ENCODE measurements around the gene SEMA6A. TPM values are rescaled to one million over a fixed set of nuclear protein-coding genes. Genes with fewer than 3 reads are reported as not detected.

Gene SEMA6A
- polyA plus RNA-seq, 1 donor (not counting 4 experiments of a cell fraction or from before 2014, with no cell fraction given): 0.68 TPM

DNA sequence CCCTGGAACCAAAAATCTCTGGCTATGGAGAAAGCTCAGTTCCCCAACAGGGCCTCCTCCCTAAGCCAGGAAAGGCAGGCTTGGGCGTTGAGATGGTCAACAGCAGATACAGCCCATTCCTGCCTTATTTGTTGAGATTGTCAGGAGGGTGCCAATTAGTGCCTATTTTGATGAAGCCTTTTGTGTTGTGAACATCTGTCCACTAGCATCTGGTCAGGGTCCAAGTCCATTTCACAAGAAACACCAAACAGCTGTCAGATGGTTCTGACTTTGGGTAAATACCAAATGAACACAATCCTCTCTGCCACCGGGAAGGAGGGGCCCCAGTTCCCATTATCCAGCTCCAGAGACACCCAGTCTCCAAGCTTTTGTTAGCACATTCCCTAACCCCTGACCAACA, 19.9 kb downstream of the SEMA6A start:
- Histone ChIP-seq H3K27me3 (ENCODE audit: control insufficient read depth, extremely low read depth, insufficient read depth, low read length) (no peaks in the 10 kb centered on the region), H4K20me1 (ENCODE audit: control insufficient read depth, extremely low read depth, insufficient read depth, low read length) (no peaks in the 10 kb centered on the region), H3K79me2 (ENCODE audit: control insufficient read depth, insufficient read depth, low read length) (no peaks in the 10 kb centered on the region), H3K4me3 (ENCODE audit: control insufficient read depth in 2 of 3, extremely low read depth in 1 of 3, insufficient read depth in 2 of 3, low read depth in 1 of 3, low read length in 3 of 3) (no peak overlapping the region), H3K9me3 (ENCODE audit: control insufficient read depth, low read depth, low read length) (no peaks in the 10 kb centered on the region), H3K4me1 (ENCODE audit: control insufficient read depth, extremely low read depth, insufficient read depth, low read length) (no peaks in the 10 kb centered on the region), H3K36me3 (ENCODE audit: control insufficient read depth in 2 of 2, extremely low read depth in 1 of 2, insufficient read depth in 2 of 2, low read length in 2 of 2) (no peaks in the 10 kb centered on the region), H3K27ac (ENCODE audit: control insufficient read depth, insufficient read depth, low read length) (no peak overlapping the region), H3K9ac (ENCODE audit: control insufficient read depth, extremely low read depth, insufficient read depth, low read length) (no peak overlapping the region), H2AFZ (ENCODE audit: control insufficient read depth, low read length) (no peak overlapping the region), H3K4me2 (ENCODE audit: control insufficient read depth, extremely low read depth, insufficient read depth, low read depth, low read length) (no peak overlapping the region), H3K9me1 (ENCODE audit: control insufficient read depth, extremely low read depth, insufficient read depth, low read length) (no peaks in the 10 kb centered on the region)
- dilution Hi-C loops (cut with MboI; ENCODE audit: extremely low pct_ligation_motif_present, low sequenced_read_pairs): no loop called here
- FAIRE-seq: no peak
- no peak for DNase-seq (ENCODE audit: low read depth, low spot score)
- no peak for TF ChIP-seq EZH2 (IDR thresholded peaks at IDR 0.05; ENCODE audit: low read length)
- TF ChIP-seq, protein P1, sequence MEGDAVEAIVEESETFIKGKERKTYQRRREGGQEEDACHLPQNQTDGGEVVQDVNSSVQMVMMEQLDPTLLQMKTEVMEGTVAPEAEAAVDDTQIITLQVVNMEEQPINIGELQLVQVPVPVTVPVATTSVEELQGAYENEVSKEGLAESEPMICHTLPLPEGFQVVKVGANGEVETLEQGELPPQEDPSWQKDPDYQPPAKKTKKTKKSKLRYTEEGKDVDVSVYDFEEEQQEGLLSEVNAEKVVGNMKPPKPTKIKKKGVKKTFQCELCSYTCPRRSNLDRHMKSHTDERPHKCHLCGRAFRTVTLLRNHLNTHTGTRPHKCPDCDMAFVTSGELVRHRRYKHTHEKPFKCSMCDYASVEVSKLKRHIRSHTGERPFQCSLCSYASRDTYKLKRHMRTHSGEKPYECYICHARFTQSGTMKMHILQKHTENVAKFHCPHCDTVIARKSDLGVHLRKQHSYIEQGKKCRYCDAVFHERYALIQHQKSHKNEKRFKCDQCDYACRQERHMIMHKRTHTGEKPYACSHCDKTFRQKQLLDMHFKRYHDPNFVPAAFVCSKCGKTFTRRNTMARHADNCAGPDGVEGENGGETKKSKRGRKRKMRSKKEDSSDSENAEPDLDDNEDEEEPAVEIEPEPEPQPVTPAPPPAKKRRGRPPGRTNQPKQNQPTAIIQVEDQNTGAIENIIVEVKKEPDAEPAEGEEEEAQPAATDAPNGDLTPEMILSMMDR (optimal IDR thresholded peaks at IDR 0.05 in 1 of 3, IDR thresholded peaks at IDR 0.05 in 1 of 3, conservative IDR thresholded peaks at IDR 0.05 in 1 of 3; ENCODE audit: extremely low read depth in 1 of 3, insufficient read depth in 2 of 3, low read length in 3 of 3): no peak

DNA sequence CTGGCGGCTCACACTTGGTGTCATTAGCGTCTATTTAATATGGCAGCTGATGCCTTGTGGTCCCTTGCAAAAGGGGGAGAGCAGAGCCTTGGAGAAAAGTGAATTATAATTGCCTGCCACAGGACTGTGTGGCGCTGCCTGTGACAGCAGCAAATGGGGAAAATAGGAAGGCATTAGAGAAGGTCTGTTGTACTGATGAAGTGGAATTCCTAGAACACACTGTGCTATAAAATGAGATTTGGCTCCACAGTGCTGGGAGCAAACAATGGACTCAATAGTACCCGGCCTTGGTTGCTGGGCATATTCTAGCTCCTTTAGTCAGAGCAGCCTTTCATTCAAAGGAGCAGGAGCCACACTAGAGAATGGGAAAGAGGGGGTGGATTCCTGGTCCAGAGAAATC, 21.3 kb downstream of the SEMA6A start:
- no peak overlapping the region for H3K27ac ChIP-seq (ENCODE audit: control insufficient read depth, insufficient read depth, low read length)
- no peaks in the 10 kb centered on the region for H3K79me2 ChIP-seq (ENCODE audit: control insufficient read depth, insufficient read depth, low read length)
- H4K20me1 ChIP-seq (ENCODE audit: control insufficient read depth, extremely low read depth, insufficient read depth, low read length): no peaks in the 10 kb centered on the region
- no peak for FAIRE-seq
- no peak for TF ChIP-seq EZH2 (IDR thresholded peaks at IDR 0.05; ENCODE audit: low read length)
- TF ChIP-seq, protein P1 (optimal IDR thresholded peaks at IDR 0.05 in 1 of 3, IDR thresholded peaks at IDR 0.05 in 1 of 3, conservative IDR thresholded peaks at IDR 0.05 in 1 of 3; ENCODE audit: extremely low read depth in 1 of 3, insufficient read depth in 2 of 3, low read length in 3 of 3): no peak
- H3K4me2 ChIP-seq (ENCODE audit: control insufficient read depth, extremely low read depth, insufficient read depth, low read depth, low read length): no peak overlapping the region
- no peaks in the 10 kb centered on the region for H3K9me3 ChIP-seq (ENCODE audit: control insufficient read depth, low read depth, low read length)
- dilution Hi-C loops (cut with MboI; ENCODE audit: extremely low pct_ligation_motif_present, low sequenced_read_pairs): no loop called here
- no peaks in the 10 kb centered on the region for H3K9me1 ChIP-seq (ENCODE audit: control insufficient read depth, extremely low read depth, insufficient read depth, low read length)
- no peaks in the 10 kb centered on the region for H3K36me3 ChIP-seq (ENCODE audit: control insufficient read depth in 2 of 2, extremely low read depth in 1 of 2, insufficient read depth in 2 of 2, low read length in 2 of 2)
- no peaks in the 10 kb centered on the region for H3K27me3 ChIP-seq (ENCODE audit: control insufficient read depth, extremely low read depth, insufficient read depth, low read length)
- H3K4me1 ChIP-seq (ENCODE audit: control insufficient read depth, extremely low read depth, insufficient read depth, low read length): no peaks in the 10 kb centered on the region
- no peak for DNase-seq (ENCODE audit: low read depth, low spot score)
- H3K4me3 ChIP-seq (ENCODE audit: control insufficient read depth in 2 of 3, extremely low read depth in 1 of 3, insufficient read depth in 2 of 3, low read depth in 1 of 3, low read length in 3 of 3): no peak overlapping the region
- no peak overlapping the region for H3K9ac ChIP-seq (ENCODE audit: control insufficient read depth, extremely low read depth, insufficient read depth, low read length)
- H2AFZ ChIP-seq (ENCODE audit: control insufficient read depth, low read length): no peak overlapping the region
